SK-N-SH treated with all-trans-retinoic acid at 6 μM for 48 hours (cell line): ENCODE measurements around the gene TKTL1.

Experiments used
- ARNTL ChIP-seq: fragments of 450-650 bp; formaldehyde crosslinking; IDR thresholded peaks from 2 replicates; pipeline ENCODE4 v1.5.0; 2020; ENCODE audit warnings: low read depth, mild to moderate bottlenecking, moderate library complexity, borderline replicate concordance
- OSR1 ChIP-seq: fragments of 250-450 bp; sonication (Bioruptor Pico); IDR thresholded peaks from 2 replicates; pipeline ENCODE4 v1.8.0; 2022; ENCODE audit warnings: moderate library complexity, mild to moderate bottlenecking, inconsistent platforms
- POU6F1 ChIP-seq: fragments of 250-450 bp; sonication (Bioruptor Pico); IDR thresholded peaks from 2 replicates; pipeline ENCODE4 v1.8.0; 2021; ENCODE audit warnings: low read depth, mild to moderate bottlenecking, moderate library complexity, borderline replicate concordance
- SNAI2 ChIP-seq: fragments of 250-450 bp; sonication (Bioruptor Pico); IDR thresholded peaks from 2 replicates; pipeline ENCODE4 v1.5.0; 2020; ENCODE audit warnings: mild to moderate bottlenecking, moderate library complexity
- TOX ChIP-seq: fragments of 250-450 bp; sonication (Bioruptor Pico); IDR thresholded peaks from 2 replicates; pipeline ENCODE4 v1.8.0; 2021; ENCODE audit warnings: mild to moderate bottlenecking, moderate library complexity, borderline replicate concordance
- TSHZ2 ChIP-seq: fragments of 250-450 bp; sonication (Bioruptor Pico); IDR thresholded peaks from 2 replicates; pipeline ENCODE4 v1.5.0; 2020; ENCODE audit warnings: mild to moderate bottlenecking, moderate library complexity
- ZFP3 ChIP-seq: fragments of 250-450 bp; sonication (Bioruptor Pico); IDR thresholded peaks from 2 replicates; pipeline ENCODE4 v1.5.0; 2020; ENCODE audit warnings: mild to moderate bottlenecking, moderate library complexity
- ZFP30 ChIP-seq: fragments of 450-650 bp; formaldehyde crosslinking; IDR thresholded peaks from 2 replicates; pipeline ENCODE4 v1.5.0; 2022; ENCODE audit warnings: mild to moderate bottlenecking, moderate library complexity
- ZNF8 ChIP-seq: fragments of 450-650 bp; formaldehyde crosslinking; IDR thresholded peaks from 2 replicates; pipeline ENCODE4 v1.5.0; 2020; ENCODE audit warnings: mild to moderate bottlenecking, moderate library complexity
- TF ChIP-seq, protein P1 (sequence below): fragments of 250-450 bp; sonication (Bioruptor Pico); IDR thresholded peaks from 2 replicates; pipeline ENCODE4 v1.5.1; 2021; ENCODE audit warnings: mild to moderate bottlenecking, moderate library complexity
- TF ChIP-seq, protein P2 (sequence below): fragments of 250-450 bp; sonication (Bioruptor Pico); IDR thresholded peaks from 2 replicates; pipeline ENCODE4 v1.8.0; 2020; ENCODE audit warnings: mild to moderate bottlenecking, moderate library complexity, borderline replicate concordance

DNA sequence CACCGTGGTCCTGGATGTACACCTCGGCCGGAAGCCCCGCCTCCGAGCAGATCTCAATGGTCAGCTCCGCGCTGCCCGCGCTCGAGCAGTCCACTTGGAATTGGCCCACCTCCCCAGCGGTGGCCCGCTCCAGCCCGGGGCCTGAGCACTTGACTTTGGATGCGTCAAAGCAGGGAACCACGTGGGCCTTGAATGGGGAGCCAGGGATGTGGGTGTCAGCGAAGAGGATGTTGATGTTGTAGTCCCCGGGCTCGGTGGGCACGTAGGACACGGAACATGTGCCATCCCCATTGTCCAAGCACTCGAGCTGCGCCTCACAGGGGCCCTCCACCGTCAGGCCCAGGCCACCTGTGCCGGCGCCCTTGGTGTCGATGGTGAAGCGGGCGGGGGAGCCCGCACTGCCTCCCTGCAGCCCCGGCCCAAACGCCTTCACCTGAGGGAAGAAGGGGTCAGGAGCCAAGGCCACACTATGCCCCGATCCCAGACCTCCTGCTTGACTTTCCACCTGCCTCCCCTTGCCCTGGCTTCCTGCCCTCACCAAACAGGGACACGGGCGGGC lies 64.6 kb downstream of the TKTL1 start:
- TF ChIP-seq ZFP3 (CRISPR knock-in tag) (no peak), TSHZ2 (CRISPR knock-in tag) (no peak), ARNTL (CRISPR knock-in tag) (no peak), ZNF8 (no peak), SNAI2 (CRISPR knock-in tag) (no peak), OSR1 (no peak), ZFP30 (CRISPR knock-in tag) (no peak), POU6F1 (CRISPR knock-in tag) (no peak), TOX (CRISPR knock-in tag) (no peak)
- TF ChIP-seq, protein P1, sequence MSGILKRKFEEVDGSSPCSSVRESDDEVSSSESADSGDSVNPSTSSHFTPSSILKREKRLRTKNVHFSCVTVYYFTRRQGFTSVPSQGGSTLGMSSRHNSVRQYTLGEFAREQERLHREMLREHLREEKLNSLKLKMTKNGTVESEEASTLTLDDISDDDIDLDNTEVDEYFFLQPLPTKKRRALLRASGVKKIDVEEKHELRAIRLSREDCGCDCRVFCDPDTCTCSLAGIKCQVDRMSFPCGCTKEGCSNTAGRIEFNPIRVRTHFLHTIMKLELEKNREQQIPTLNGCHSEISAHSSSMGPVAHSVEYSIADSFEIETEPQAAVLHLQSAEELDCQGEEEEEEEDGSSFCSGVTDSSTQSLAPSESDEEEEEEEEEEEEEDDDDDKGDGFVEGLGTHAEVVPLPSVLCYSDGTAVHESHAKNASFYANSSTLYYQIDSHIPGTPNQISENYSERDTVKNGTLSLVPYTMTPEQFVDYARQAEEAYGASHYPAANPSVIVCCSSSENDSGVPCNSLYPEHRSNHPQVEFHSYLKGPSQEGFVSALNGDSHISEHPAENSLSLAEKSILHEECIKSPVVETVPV (CRISPR knock-in tag): no peak
- TF ChIP-seq, protein P2, sequence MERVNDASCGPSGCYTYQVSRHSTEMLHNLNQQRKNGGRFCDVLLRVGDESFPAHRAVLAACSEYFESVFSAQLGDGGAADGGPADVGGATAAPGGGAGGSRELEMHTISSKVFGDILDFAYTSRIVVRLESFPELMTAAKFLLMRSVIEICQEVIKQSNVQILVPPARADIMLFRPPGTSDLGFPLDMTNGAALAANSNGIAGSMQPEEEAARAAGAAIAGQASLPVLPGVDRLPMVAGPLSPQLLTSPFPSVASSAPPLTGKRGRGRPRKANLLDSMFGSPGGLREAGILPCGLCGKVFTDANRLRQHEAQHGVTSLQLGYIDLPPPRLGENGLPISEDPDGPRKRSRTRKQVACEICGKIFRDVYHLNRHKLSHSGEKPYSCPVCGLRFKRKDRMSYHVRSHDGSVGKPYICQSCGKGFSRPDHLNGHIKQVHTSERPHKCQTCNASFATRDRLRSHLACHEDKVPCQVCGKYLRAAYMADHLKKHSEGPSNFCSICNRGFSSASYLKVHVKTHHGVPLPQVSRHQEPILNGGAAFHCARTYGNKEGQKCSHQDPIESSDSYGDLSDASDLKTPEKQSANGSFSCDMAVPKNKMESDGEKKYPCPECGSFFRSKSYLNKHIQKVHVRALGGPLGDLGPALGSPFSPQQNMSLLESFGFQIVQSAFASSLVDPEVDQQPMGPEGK (CRISPR knock-in tag): no peak
